SK-N-SH (cell line): ENCODE results near the gene ANO2. TPM values are rescaled to one million over a fixed set of nuclear protein-coding genes. Genes with fewer than 3 reads are reported as not detected.

ENCODE experiments used
- CTCF ChIA-PET: fragments of 300-600, 350-600 bp; formaldehyde crosslinking; extraction: SDS; loops from one replicate; lab custom pipeline; 2021; lab: Yijun Ruan, JAX
- POLR2A ChIA-PET: fragments of 350-600 bp; sonication (Branson Sonifier 250); formaldehyde crosslinking; extraction: SDS; loops from one replicate; lab custom pipeline; 2020; ENCODE audit warnings: antibody characterized with exemption, inconsistent platforms; lab: Yijun Ruan, JAX
- DNase-seq: peaks from one replicate; pipeline ENCODE4 v3.0.0; 2012
- H2AFZ ChIP-seq: fragments of 200-600 bp; sonication (generic); 2 replicates; pipeline ENCODE4 v1.8.1; 2016; ENCODE audit warnings: antibody characterized with exemption, mild to moderate bottlenecking, low read depth
- H3F3A ChIP-seq: fragments of 200-600 bp; sonication (generic); replicated peaks from 2 replicates; pipeline ENCODE3; 2016; ENCODE audit warnings: antibody characterized with exemption, mild to moderate bottlenecking; ENCODE audit not compliant: insufficient read depth
- H3K27ac ChIP-seq, 2 experiments: fragments of 200-500 bp in 1 of 2; fragments of 200-600 bp in 1 of 2; sonication (Bioruptor generic) in 1 of 2; sonication (generic), shearing (Covaris generic) in 1 of 2; 2 replicates each; pipeline versions ENCODE4 v1.5.1 to v1.6.1; 2014 to 2016; ENCODE audit warnings: low read depth in 2 of 2, inconsistent platforms in 1 of 2, low read length in 1 of 2, mild to moderate bottlenecking in 1 of 2, mixed read lengths in 1 of 2
- H3K27me3 ChIP-seq: fragments of 200-600 bp; sonication (generic), shearing (Covaris generic); 2 replicates; pipeline ENCODE4 v1.6.1; 2016; ENCODE audit warnings: mixed run types; ENCODE audit not compliant: insufficient read depth
- H3K36me3 ChIP-seq, 2 experiments: fragments of 200-500 bp in 1 of 2; fragments of 200-600 bp in 1 of 2; sonication (Bioruptor generic) in 1 of 2; sonication (generic) in 1 of 2; replicated peaks in 1 of 2; 2 replicates each; pipeline versions ENCODE3 to v1.5.1; 2014 to 2016; ENCODE audit warnings: low read length in 1 of 2, mild to moderate bottlenecking in 1 of 2; ENCODE audit not compliant: insufficient read depth in 2 of 2, control insufficient read depth in 1 of 2
- H3K4me1 ChIP-seq, 2 experiments: fragments of 200-500 bp in 1 of 2; fragments of 200-600 bp in 1 of 2; sonication (Bioruptor generic) in 1 of 2; sonication (generic), shearing (Covaris generic) in 1 of 2; 2 replicates each; pipeline versions ENCODE4 v1.5.1 to v1.6.1; 2014 to 2016; ENCODE audit warnings: low read depth in 1 of 2, low read length in 1 of 2, mixed run types in 1 of 2; ENCODE audit not compliant: insufficient read depth in 2 of 2, control insufficient read depth in 1 of 2
- H3K4me2 ChIP-seq: fragments of 200-600 bp; sonication (generic), shearing (Covaris generic); 2 replicates; pipeline ENCODE4 v1.6.1; 2017; ENCODE audit warnings: mixed run types
- H3K4me3 ChIP-seq, 2 experiments: fragments of 200-500 bp in 1 of 2; fragments of 200-600 bp in 1 of 2; sonication (Bioruptor generic) in 1 of 2; sonication (generic), shearing (Covaris generic) in 1 of 2; 2 replicates each; pipeline versions ENCODE4 v1.5.1 to v1.8.1; 2014 to 2016; ENCODE audit warnings: low read depth in 2 of 2, inconsistent platforms in 1 of 2, low read length in 1 of 2, mild to moderate bottlenecking in 1 of 2, mixed read lengths in 1 of 2, moderate library complexity in 1 of 2
- H3K79me2 ChIP-seq: fragments of 200-600 bp; sonication (generic); 2 replicates; pipeline ENCODE4 v1.8.1; 2017; ENCODE audit warnings: mild to moderate bottlenecking; ENCODE audit not compliant: insufficient read depth
- H3K9ac ChIP-seq: fragments of 200-600 bp; sonication (generic); 2 replicates; pipeline ENCODE4 v1.6.1; 2017; ENCODE audit warnings: mixed run types
- H3K9me2 ChIP-seq: fragments of 200-600 bp; sonication (generic); 2 replicates; pipeline ENCODE4 v1.6.1; 2017; ENCODE audit warnings: mixed run types
- H3K9me3 ChIP-seq: fragments of 200-600 bp; sonication (generic); 2 replicates; pipeline ENCODE4 v1.6.1; 2017; ENCODE audit warnings: mixed run types, mild to moderate bottlenecking, moderate library complexity
- H4K20me1 ChIP-seq: fragments of 200-600 bp; sonication (generic); 2 replicates; pipeline ENCODE4 v1.6.1; 2017; ENCODE audit warnings: mild to moderate bottlenecking, mixed run types; ENCODE audit not compliant: insufficient read depth
- EP300 ChIP-seq, 2 experiments: IDR thresholded peaks; 2 replicates each; pipeline versions ENCODE4 v1.4.0 to v1.6.1; 2012; ENCODE audit warnings: borderline replicate concordance in 1 of 2, low read depth in 1 of 2, low read length in 1 of 2
- FOSL2 ChIP-seq: IDR thresholded peaks from 2 replicates; pipeline ENCODE4 v1.4.0; 2012; ENCODE audit warnings: low read depth, mild to moderate bottlenecking, moderate library complexity, borderline replicate concordance
- FOXJ3 ChIP-seq: sonication (generic); formaldehyde crosslinking; IDR thresholded peaks from 2 replicates; pipeline ENCODE4 v1.5.1; 2020; ENCODE audit warnings: mild to moderate bottlenecking, missing genetic modification reagents
- GABPA ChIP-seq: IDR thresholded peaks from 2 replicates; pipeline ENCODE4 v1.4.0; 2012; ENCODE audit warnings: low read depth, mild to moderate bottlenecking
- JUND ChIP-seq: IDR thresholded peaks from 2 replicates; pipeline ENCODE4 v1.4.0; 2012
- MEF2A ChIP-seq: IDR thresholded peaks from 2 replicates; pipeline ENCODE4 v1.4.0; 2012; ENCODE audit warnings: low read depth, borderline replicate concordance
- POLR2AphosphoS5 ChIP-seq: IDR thresholded peaks from 2 replicates; pipeline ENCODE4 v1.6.1; 2012; ENCODE audit warnings: low read depth, low read length
- RAD21 ChIP-seq: IDR thresholded peaks from 2 replicates; pipeline ENCODE4 v1.6.1; 2012; ENCODE audit warnings: mild to moderate bottlenecking, low read length
- RFX5 ChIP-seq: IDR thresholded peaks from 2 replicates; pipeline ENCODE4 v1.6.1; 2012; ENCODE audit warnings: mild to moderate bottlenecking, improper control_type of control experiment, low read length
- SIN3A ChIP-seq: IDR thresholded peaks from 2 replicates; pipeline ENCODE4 v1.6.1; 2012; ENCODE audit warnings: low read depth, mild to moderate bottlenecking, low read length, moderate library complexity, borderline replicate concordance
- SMC3 ChIP-seq: IDR thresholded peaks from 2 replicates; pipeline ENCODE4 v1.6.1; 2012; ENCODE audit warnings: low read depth, low read length, improper control_type of control experiment
- TEAD4 ChIP-seq: IDR thresholded peaks from 2 replicates; pipeline ENCODE4 v1.4.0; 2012; ENCODE audit warnings: mild to moderate bottlenecking, borderline replicate concordance; ENCODE audit not compliant: insufficient read depth
- YY1 ChIP-seq: IDR thresholded peaks from 2 replicates; pipeline ENCODE4 v1.4.0; 2012; ENCODE audit warnings: low read depth, mild to moderate bottlenecking
- WGBS: methylation state at CpG from one replicate; pipeline ENCODE4 v1.1.6; 2017; ENCODE audit warnings: low lambda C conversion rate; 5-methylcytosine and 5-hydroxymethylcytosine counted together
- polyA plus RNA-seq, 3 experiments: library from polyadenylated mRNA; depleted of rRNA; stranded (reverse); fragments of >200 nt; gene quantifications; 2 replicates each; pipeline ENCODE4 v1.2.3, GENCODE V29; 2012
- TF ChIP-seq, protein P1 (sequence below): IDR thresholded peaks from 2 replicates; pipeline ENCODE4 v1.4.0; 2012; ENCODE audit warnings: low read depth, borderline replicate concordance
- TF ChIP-seq, protein P2 (sequence below): IDR thresholded peaks from 2 replicates; pipeline ENCODE4 v1.4.0; 2012; ENCODE audit warnings: low read depth, borderline replicate concordance
- TF ChIP-seq, protein P3 (sequence below): fragments of 150-350 bp; IDR thresholded peaks from 2 replicates; pipeline ENCODE4 v1.6.1; 2016; ENCODE audit warnings: mild to moderate bottlenecking, low read depth, low read length
- TF ChIP-seq, protein P4 (sequence below): IDR thresholded peaks from 2 replicates; pipeline ENCODE4; 2012

The ANO2 gene
- polyA plus RNA-seq, 1 of the 3 experiments (the other 2 are of a cell fraction) = not detected

DNA sequence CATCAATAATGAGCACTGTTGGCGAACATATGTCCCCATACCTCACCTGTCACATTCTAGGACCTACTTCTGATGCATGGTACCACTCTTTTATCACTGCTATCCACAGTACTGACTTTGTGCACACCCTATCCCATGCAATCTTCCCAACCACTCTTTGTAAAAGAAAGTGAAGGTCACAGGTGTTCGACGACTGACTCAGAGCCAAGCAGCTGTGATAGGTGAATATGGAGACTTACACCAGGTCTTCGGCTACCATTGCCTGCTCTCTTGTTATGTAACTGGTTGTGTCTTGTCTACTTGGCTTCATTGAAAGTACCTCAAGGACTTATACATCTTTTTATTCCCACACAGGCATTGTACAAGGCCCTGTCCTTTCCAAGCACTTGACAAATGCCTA, 169.0 kb downstream of the ANO2 start:
- H2AFZ ChIP-seq = no peak overlapping the region
- no peaks in the 10 kb centered on the region for H3F3A ChIP-seq
- no peak overlapping the region for H3K4me2 ChIP-seq
- WGBS = 23% methylated on average over 4 of the region's 4 CpGs
- H3K9me2 ChIP-seq = no peaks in the 10 kb centered on the region
- ChIA-PET CTCF (interaction anchor here (1.8 kb wide), 1 partner anchor 31 kb away, joined by 8 read pairs; no protein-coding TSS in a partner anchor), POLR2A (no interaction called here)
- no peak overlapping the region for H3K4me3 ChIP-seq
- H3K9ac ChIP-seq = no peak overlapping the region
- no peak for DNase-seq
- TF ChIP-seq SIN3A (no peak), YY1 (no peak)
- H3K79me2 ChIP-seq = no peaks in the 10 kb centered on the region
- no peaks in the 10 kb centered on the region for H4K20me1 ChIP-seq
- H3K27me3 ChIP-seq = no peaks in the 10 kb centered on the region; the same call in 1 of the 2 replicates
- no peaks in the 10 kb centered on the region for H3K9me3 ChIP-seq
- H3K27ac ChIP-seq = no peak overlapping the region
- H3K36me3 ChIP-seq = no peaks in the 10 kb centered on the region
- H3K4me1 ChIP-seq = no peaks in the 10 kb centered on the region

DNA sequence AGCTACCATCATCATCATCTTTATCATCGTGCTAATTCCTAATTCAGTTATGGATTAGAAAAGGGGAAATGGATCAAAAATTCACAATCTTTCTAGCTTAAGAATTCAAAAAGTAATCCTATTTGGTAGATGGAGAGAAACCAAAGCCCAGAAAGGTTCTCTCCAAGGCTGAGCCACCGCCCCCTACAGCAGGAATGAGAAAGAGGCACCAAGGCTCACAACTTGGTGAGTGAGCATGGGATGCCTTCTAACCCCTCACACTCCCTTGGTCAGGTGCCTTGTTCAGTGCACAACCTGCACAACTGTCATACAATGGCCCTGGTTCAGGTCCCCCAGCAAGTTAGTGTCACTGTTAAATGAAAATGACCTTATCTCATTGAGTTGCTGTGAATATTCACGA, 171.5 kb downstream of the ANO2 start:
- Histone ChIP-seq H3K36me3 (no peaks in the 10 kb centered on the region), H3F3A (no peaks in the 10 kb centered on the region), H3K4me3 (no peak overlapping the region), H3K79me2 (no peaks in the 10 kb centered on the region), H3K9me3 (no peaks in the 10 kb centered on the region), H3K27ac (no peak overlapping the region), H2AFZ (no peak overlapping the region), H3K9me2 (no peaks in the 10 kb centered on the region), H3K4me2 (no peak overlapping the region), H3K4me1 (no peaks in the 10 kb centered on the region), H3K27me3 (peaks cover 5% of the 10 kb centered on the region; the same call in 1 of the 2 replicates), H4K20me1 (no peaks in the 10 kb centered on the region), H3K9ac (no peak overlapping the region)
- CTCF ChIA-PET = interaction anchor here (1.5 kb wide), 1 partner anchor 28 kb away, joined by 4 read pairs; no protein-coding TSS in a partner anchor
- POLR2A ChIA-PET = no interaction called here
- 0% methylated on average over 3 of the region's 3 CpGs for WGBS
- no peak for DNase-seq
- TF ChIP-seq RFX5 = no peak
- no peak for TF ChIP-seq SMC3
- TF ChIP-seq RAD21 = no peak
- no peak for TF ChIP-seq FOXJ3
- TF ChIP-seq, protein P1, sequence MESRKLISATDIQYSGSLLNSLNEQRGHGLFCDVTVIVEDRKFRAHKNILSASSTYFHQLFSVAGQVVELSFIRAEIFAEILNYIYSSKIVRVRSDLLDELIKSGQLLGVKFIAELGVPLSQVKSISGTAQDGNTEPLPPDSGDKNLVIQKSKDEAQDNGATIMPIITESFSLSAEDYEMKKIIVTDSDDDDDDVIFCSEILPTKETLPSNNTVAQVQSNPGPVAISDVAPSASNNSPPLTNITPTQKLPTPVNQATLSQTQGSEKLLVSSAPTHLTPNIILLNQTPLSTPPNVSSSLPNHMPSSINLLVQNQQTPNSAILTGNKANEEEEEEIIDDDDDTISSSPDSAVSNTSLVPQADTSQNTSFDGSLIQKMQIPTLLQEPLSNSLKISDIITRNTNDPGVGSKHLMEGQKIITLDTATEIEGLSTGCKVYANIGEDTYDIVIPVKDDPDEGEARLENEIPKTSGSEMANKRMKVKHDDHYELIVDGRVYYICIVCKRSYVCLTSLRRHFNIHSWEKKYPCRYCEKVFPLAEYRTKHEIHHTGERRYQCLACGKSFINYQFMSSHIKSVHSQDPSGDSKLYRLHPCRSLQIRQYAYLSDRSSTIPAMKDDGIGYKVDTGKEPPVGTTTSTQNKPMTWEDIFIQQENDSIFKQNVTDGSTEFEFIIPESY = no peak
- TF ChIP-seq, protein P2, sequence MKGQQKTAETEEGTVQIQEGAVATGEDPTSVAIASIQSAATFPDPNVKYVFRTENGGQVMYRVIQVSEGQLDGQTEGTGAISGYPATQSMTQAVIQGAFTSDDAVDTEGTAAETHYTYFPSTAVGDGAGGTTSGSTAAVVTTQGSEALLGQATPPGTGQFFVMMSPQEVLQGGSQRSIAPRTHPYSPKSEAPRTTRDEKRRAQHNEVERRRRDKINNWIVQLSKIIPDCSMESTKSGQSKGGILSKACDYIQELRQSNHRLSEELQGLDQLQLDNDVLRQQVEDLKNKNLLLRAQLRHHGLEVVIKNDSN = no peak
- TF ChIP-seq GABPA = no peak
- TF ChIP-seq, protein P3, sequence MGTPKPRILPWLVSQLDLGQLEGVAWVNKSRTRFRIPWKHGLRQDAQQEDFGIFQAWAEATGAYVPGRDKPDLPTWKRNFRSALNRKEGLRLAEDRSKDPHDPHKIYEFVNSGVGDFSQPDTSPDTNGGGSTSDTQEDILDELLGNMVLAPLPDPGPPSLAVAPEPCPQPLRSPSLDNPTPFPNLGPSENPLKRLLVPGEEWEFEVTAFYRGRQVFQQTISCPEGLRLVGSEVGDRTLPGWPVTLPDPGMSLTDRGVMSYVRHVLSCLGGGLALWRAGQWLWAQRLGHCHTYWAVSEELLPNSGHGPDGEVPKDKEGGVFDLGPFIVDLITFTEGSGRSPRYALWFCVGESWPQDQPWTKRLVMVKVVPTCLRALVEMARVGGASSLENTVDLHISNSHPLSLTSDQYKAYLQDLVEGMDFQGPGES = no peak
- TF ChIP-seq POLR2AphosphoS5 = no peak
- TF ChIP-seq FOSL2 = no peak
- no peak for TF ChIP-seq TEAD4
- TF ChIP-seq JUND = no peak
- TF ChIP-seq EP300 (IDR thresholded peaks at IDR 0.05; ENCODE audit: borderline replicate concordance in 1 of 2, low read depth in 1 of 2, low read length in 1 of 2) = no peak
- no peak for TF ChIP-seq MEF2A
- TF ChIP-seq, protein P4, sequence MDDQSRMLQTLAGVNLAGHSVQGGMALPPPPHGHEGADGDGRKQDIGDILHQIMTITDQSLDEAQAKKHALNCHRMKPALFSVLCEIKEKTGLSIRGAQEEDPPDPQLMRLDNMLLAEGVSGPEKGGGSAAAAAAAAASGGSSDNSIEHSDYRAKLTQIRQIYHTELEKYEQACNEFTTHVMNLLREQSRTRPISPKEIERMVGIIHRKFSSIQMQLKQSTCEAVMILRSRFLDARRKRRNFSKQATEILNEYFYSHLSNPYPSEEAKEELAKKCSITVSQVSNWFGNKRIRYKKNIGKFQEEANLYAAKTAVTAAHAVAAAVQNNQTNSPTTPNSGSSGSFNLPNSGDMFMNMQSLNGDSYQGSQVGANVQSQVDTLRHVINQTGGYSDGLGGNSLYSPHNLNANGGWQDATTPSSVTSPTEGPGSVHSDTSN = no peak
